Renal cortical epithelial cell (primary cell): ENCODE results near the gene DNAAF5. TPM values are rescaled to one million over a fixed set of nuclear protein-coding genes. Genes with fewer than 3 reads are reported as not detected.
"Not testable (repeated sequence)": the region's sequence is repeated elsewhere in the genome, so short reads cannot be mapped to it uniquely, and the experiment has no call there.

Experiments
- DNase-seq: peaks from one replicate; pipeline ENCODE4 v3.0.0-alpha.2; 2011; ENCODE audit warnings: low read depth
- total RNA-seq: library from RNA; depleted of rRNA; stranded (reverse); fragments of >200 nt; gene quantifications from 2 replicates; pipeline ENCODE4 v1.2.3, GENCODE V29; 2014

The DNAAF5 gene
- total RNA-seq, 1 donor from 2014 or later, result 57.3 TPM

GRCh38 chr7:782718-783449, 56.4 kb downstream of the DNAAF5 start:
- DNase-seq, result no peak

- no peak for DNase-seq
These were observed 57.3 kb downstream of the DNAAF5 start for GRCh38 chr7:783556-784490.

- DNase-seq, result no peak
These were observed 58.5 kb downstream of the DNAAF5 start for GRCh38 chr7:784971-785370.

DNA sequence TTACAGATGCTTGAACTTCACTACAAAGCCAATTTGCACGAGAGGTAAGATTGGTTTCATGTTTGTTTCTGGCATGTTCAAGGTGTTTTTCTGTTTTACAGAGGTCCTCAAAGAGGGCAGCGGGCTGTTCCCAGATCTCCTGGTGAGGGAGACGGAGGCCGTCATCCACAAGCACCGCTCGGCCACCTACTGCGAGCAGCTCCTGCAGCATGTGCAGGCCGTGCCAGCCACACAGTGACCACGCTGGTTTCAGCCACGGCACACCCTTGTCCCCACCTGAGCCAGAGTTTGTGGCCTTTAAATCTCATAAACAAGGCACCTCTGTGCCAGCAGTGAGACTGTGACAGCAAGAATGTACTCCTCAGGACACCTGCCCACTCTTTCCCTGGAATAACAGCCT, 58.9 kb downstream of the DNAAF5 start:
- no peak for DNase-seq

GRCh38 chr7:786472-787255, 60.2 kb downstream of the DNAAF5 start:
- DNase-seq, result peak; percentile 38

- DNase-seq, result no peak
These were observed 61.1 kb downstream of the DNAAF5 start for GRCh38 chr7:787332-788240.

GRCh38 chr7:791519-791918, 65.0 kb downstream of the DNAAF5 start:
- no peak for DNase-seq

GRCh38 chr7:794207-794606, 67.7 kb downstream of the DNAAF5 start:
- no peak for DNase-seq

GRCh38 chr7:794671-795329, 68.3 kb downstream of the DNAAF5 start:
- no peak for DNase-seq

- DNase-seq, result not testable (repeated sequence)
These were observed 70.1 kb downstream of the DNAAF5 start for GRCh38 chr7:796434-797169.

DNA sequence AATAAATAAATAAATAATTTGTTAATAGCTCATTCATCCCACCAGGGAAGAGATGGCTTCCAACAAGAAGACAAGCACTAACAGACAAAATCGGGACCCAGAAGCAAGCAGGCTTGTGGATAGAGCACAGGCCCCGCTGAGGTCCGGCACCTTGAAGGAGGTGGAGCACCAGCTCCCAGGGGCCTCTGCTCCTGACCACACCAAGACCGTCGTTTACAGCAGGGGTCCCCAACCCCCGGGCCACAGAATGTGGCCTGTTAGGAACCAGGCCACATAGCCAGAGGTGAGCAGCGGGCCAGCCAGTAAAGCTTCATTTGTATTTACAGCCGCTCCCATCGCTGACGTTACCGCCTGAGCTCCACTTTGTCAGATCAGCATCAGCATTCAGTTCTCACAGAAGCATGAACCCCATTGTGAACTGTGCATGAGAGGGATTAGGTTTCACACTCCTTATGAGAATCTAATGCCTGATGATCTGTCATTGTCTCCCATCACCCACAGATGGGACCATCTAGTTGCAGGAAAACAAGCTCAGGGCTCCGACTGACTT, 72.5 kb downstream of the DNAAF5 start:
- no peak for DNase-seq

- DNase-seq, result no peak
These were observed 74.2 kb downstream of the DNAAF5 start for GRCh38 chr7:800692-801091.

GRCh38 chr7:801351-801750, 74.9 kb downstream of the DNAAF5 start:
- DNase-seq, result not testable (repeated sequence)

GRCh38 chr7:801940-802381, 75.5 kb downstream of the DNAAF5 start:
- peak; percentile 56 for DNase-seq

DNA sequence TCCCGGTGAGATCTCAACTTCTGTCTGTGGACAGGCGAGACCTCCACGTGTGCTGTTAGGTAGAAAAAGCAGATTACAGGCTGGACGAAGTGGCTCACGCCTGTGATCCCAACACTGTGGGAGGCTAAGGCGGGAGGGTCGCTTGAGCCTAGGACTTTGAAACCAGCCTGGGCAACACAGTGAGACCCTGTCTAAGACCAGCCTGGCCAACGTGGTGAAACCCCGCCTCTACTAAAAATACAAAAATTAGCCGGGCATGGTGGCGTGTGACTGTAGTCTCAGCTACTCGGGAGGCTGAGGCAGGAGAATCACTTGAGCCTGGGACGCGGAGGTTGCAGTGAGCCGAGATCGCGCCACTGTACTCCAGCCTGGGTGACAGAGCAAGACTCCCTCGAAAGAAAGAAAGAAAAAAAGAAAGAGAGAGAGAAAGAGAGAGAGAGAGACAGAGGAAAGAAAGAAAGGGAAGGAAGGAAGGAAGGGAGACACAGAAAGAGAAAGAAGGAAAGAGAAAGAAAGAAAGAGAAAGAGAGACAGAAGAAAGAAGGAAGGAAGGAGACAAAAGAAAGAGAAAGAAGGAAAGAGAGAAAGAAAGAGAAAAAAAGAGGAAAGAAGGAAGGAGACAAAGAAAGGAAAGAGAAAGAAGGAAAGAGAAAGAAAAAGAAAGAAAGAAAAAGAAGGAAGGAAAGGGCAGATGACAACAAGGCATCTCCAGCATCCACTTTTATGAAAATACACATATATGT, 76.2 kb downstream of the DNAAF5 start:
- no peak for DNase-seq

GRCh38 chr7:803243-803635, 76.7 kb downstream of the DNAAF5 start:
- peak; percentile 36 for DNase-seq

DNA sequence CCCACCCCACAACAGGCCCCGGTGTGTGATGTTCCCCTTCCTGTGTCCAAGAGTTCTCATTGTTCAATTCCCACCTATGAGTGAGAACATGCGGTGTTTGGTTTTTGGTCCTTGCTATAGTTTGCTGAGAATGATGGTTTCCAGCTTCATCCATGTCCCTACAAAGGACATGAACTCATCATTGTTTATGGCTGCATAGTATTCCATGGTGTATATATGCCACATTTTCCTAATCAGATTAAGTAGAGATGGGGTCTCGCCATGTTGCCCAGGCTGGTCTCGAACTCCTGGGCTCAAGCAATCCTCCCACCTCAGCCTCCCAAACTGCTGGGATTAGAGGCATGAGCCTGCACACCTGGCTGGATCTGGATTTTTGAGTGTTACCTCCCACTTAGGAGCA, 77.3 kb downstream of the DNAAF5 start:
- DNase-seq, result not testable (repeated sequence)

DNA sequence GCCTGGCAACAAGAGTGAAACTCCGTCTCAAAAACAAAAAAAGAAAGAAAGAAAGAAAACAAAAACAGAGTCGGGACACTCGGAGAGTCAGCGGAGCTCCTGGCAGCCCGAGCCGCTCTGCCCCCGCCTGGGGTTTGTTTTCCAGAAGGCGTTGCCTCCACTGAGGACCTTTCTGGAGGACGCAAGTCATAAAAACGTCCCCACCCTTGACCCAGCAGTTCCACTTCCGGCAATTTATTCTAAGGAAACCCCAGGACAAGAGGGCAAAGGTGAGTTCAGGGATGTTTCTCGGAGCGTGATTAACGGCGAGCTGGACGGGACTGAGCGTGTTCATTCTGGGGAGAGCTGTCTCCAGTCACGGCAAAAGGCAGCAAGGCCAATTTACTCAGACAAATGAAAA, 78.8 kb downstream of the DNAAF5 start:
- DNase-seq, result peak; percentile 33
